Testis (tissue), 3 donors: ENCODE results near the gene SEMA5A. TPM values are rescaled to one million over a fixed set of nuclear protein-coding genes. Genes with fewer than 3 reads are reported as not detected.

Experiments used
- DNase-seq: peaks from one replicate; pipeline ENCODE4 v3.0.0-alpha.2; 2019
- H3K27ac ChIP-seq, 2 donors: fragments of 200-600 bp; sonication (generic); one replicate each; pipeline ENCODE4 v1.5.1; 2019
- H3K27me3 ChIP-seq: fragments of 200-600 bp; sonication (generic); one replicate; pipeline ENCODE4 v1.5.1; 2019
- H3K36me3 ChIP-seq: fragments of 200-600 bp; sonication (generic); one replicate; pipeline ENCODE4 v1.5.1; 2017; ENCODE audit warnings: low read depth; ENCODE audit errors: missing control alignments
- H3K4me1 ChIP-seq: fragments of 200-600 bp; sonication (generic); one replicate; pipeline ENCODE4 v1.5.1; 2019
- H3K4me3 ChIP-seq, 2 donors: fragments of 200-600 bp; sonication (generic); one replicate each; pipeline ENCODE4 v1.5.1; 2017 to 2019
- H3K9me3 ChIP-seq: fragments of 200-600 bp; sonication (generic); one replicate; pipeline ENCODE4 v1.5.1; 2017
- CTCF ChIP-seq, 3 experiments: fragments of 450-650 bp in 2 of 3; fragments of 200-600 bp in 1 of 3; sonication (generic) in 1 of 3; IDR thresholded peaks; one replicate each; pipeline ENCODE4 v1.5.1; 2016 to 2019; ENCODE audit warnings: antibody characterized with exemption in 3 of 3, mild to moderate bottlenecking in 2 of 3, moderate library complexity in 1 of 3
- POLR2A ChIP-seq: fragments of 450-650 bp; IDR thresholded peaks from one replicate; pipeline ENCODE4 v1.6.1; 2017; ENCODE audit warnings: antibody characterized with exemption, mild to moderate bottlenecking, moderate library complexity
- WGBS, 2 donors: methylation state at CpG; one replicate each; pipeline ENCODE4 v1.1.5; 2018; 5-methylcytosine and 5-hydroxymethylcytosine counted together
- intact Hi-C: fragments of 100-400 bp; cut with DNase I; formaldehyde crosslinking; loops from one replicate; pipeline ENCODE4 v1.15.1; 2023; ENCODE audit warnings: low total_unique reads
- polyA plus RNA-seq: library from polyadenylated mRNA; stranded (reverse); fragments of 350-450 nt; fragmentation: Illumina TruSeq; extraction: RNeasy Lipid Tissue Mini Kit (QIAGEN cat#74804); gene quantifications from one replicate; pipeline ENCODE4 v1.2.3, GENCODE V29; 2014; ENCODE audit warnings: low read depth, low replicate concordance; ENCODE audit not compliant: insufficient read depth
- total RNA-seq, 2 donors: library from RNA; depleted of rRNA; stranded (reverse); fragments of >200 nt; gene quantifications; one replicate each; pipeline ENCODE4 v1.2.3, GENCODE V29; 2016

Gene SEMA5A
- total and polyA plus RNA-seq, 3 donors from 2014 or later = 3.4 to 12.8 (median 5.4) TPM

- intact Hi-C loops = no loop called here
- H3K27ac ChIP-seq = no peak overlapping the region
- 89 to 100% methylated on average over 1 of the region's 1 CpG for WGBS, 2 donors
These were observed 456.0 kb downstream of the SEMA5A start for GRCh38 chr5:9089893-9090292.

GRCh38 chr5:9082996-9083395, 462.9 kb downstream of the SEMA5A start:
- Histone ChIP-seq H3K36me3 (no peaks in the 10 kb centered on the region), H3K27ac (no peak overlapping the region), H3K9me3 (no peaks in the 10 kb centered on the region), H3K27me3 (no peaks in the 10 kb centered on the region), H3K4me1 (no peaks in the 10 kb centered on the region), H3K4me3 (no peak overlapping the region)
- TF ChIP-seq POLR2A (no peak), CTCF (IDR thresholded peaks at IDR 0.05) (no peak)
- intact Hi-C loops = no loop called here
- WGBS, 2 donors = 55 to 60% methylated on average over 1 of the region's 1 CpG
- no peak for DNase-seq

More at GRCh38 chr5:9089893-9090292, 456.0 kb downstream of the SEMA5A start:
- Histone ChIP-seq H3K36me3 (no peaks in the 10 kb centered on the region), H3K4me1 (no peaks in the 10 kb centered on the region), H3K4me3 (no peak overlapping the region), H3K27me3 (no peaks in the 10 kb centered on the region), H3K9me3 (no peaks in the 10 kb centered on the region)
- no peak for DNase-seq
- no peak for TF ChIP-seq POLR2A
- no peak for TF ChIP-seq CTCF (IDR thresholded peaks at IDR 0.05)

- H3K27ac ChIP-seq = no peak overlapping the region
- no peak for TF ChIP-seq CTCF (IDR thresholded peaks at IDR 0.05)
- TF ChIP-seq POLR2A = no peak
- no peak overlapping the region for H3K4me3 ChIP-seq
- intact Hi-C loops = no loop called here
- H3K27me3 ChIP-seq = no peaks in the 10 kb centered on the region
- H3K9me3 ChIP-seq = no peaks in the 10 kb centered on the region
- no peaks in the 10 kb centered on the region for H3K4me1 ChIP-seq
- 56 to 59% methylated on average over 4 of the region's 4 CpGs for WGBS, 2 donors
- no peak for DNase-seq
- no peaks in the 10 kb centered on the region for H3K36me3 ChIP-seq
These were observed 473.2 kb downstream of the SEMA5A start for GRCh38 chr5:9072701-9073100.

- TF ChIP-seq POLR2A (no peak), CTCF (IDR thresholded peaks at IDR 0.05) (no peak)
- no peaks in the 10 kb centered on the region for H3K36me3 ChIP-seq
- H3K27me3 ChIP-seq = no peaks in the 10 kb centered on the region
- no peak for DNase-seq
- no peaks in the 10 kb centered on the region for H3K4me1 ChIP-seq
- H3K4me3 ChIP-seq = no peak overlapping the region
- H3K9me3 ChIP-seq = no peaks in the 10 kb centered on the region
- no peak overlapping the region for H3K27ac ChIP-seq
- intact Hi-C loops = no loop called here
These were observed 474.4 kb downstream of the SEMA5A start for GRCh38 chr5:9071524-9071923.

GRCh38 chr5:9071074-9071473, 474.8 kb downstream of the SEMA5A start:
- DNase-seq = no peak
- TF ChIP-seq CTCF (IDR thresholded peaks at IDR 0.05) (no peak), POLR2A (no peak)
- H3K4me3 ChIP-seq = no peak overlapping the region
- no peaks in the 10 kb centered on the region for H3K9me3 ChIP-seq
- no peaks in the 10 kb centered on the region for H3K36me3 ChIP-seq
- H3K4me1 ChIP-seq = no peaks in the 10 kb centered on the region
- no peak overlapping the region for H3K27ac ChIP-seq
- intact Hi-C loops = no loop called here
- no peaks in the 10 kb centered on the region for H3K27me3 ChIP-seq
- WGBS, 2 donors = 57 to 61% methylated on average over 3 of the region's 3 CpGs
